Stimulated activated memory B cell treated with anti-CD40 and anti-IgM and Interleukin-4, amounts not matched to agents 10 μg/mL and 1 μg/mL and 100 μg/mL, for 72 hours (primary cell): ENCODE results near the gene SPSB2.

Experiments used
- ATAC-seq: fragments of 150-1000 bp; cut with Tn5 transposase; 2 replicates; pipeline ENCODE4 v1.10.0; 2021
- H3K27ac Mint-ChIP-seq: one replicate; pipeline ENCODE4 v1.8.0; 2022; ENCODE audit warnings: mild to moderate bottlenecking, mixed read lengths
- H3K27me3 Mint-ChIP-seq: one replicate; pipeline ENCODE4 v1.8.0; 2022; ENCODE audit warnings: mixed read lengths
- H3K36me3 Mint-ChIP-seq: one replicate; pipeline ENCODE4 v1.8.0; 2022; ENCODE audit warnings: mixed read lengths
- H3K4me1 Mint-ChIP-seq: one replicate; pipeline ENCODE4 v1.8.0; 2022; ENCODE audit warnings: mixed read lengths
- H3K4me3 Mint-ChIP-seq: one replicate; pipeline ENCODE4 v1.8.0; 2022; ENCODE audit warnings: mild to moderate bottlenecking, moderate library complexity, mixed read lengths
- H3K9me3 Mint-ChIP-seq: one replicate; pipeline ENCODE4 v1.8.0; 2022; ENCODE audit warnings: mixed read lengths

Gene SPSB2

GRCh38 chr12:6836851-6837250 lies 36.3 kb downstream of the SPSB2 start:
- ATAC-seq = no peak
- no peaks in the 10 kb centered on the region for H3K36me3 Mint-ChIP-seq
- H3K4me3 Mint-ChIP-seq = no peak overlapping the region
- H3K4me1 Mint-ChIP-seq = peaks cover 30% of the 10 kb centered on the region
- no peak overlapping the region for H3K27ac Mint-ChIP-seq
- peaks cover 4% of the 10 kb centered on the region for H3K27me3 Mint-ChIP-seq
- no peaks in the 10 kb centered on the region for H3K9me3 Mint-ChIP-seq

- H3K4me1 Mint-ChIP-seq = peaks cover 22% of the 10 kb centered on the region
- H3K27ac Mint-ChIP-seq = no peak overlapping the region
Observed at GRCh38 chr12:6834873-6835272, 38.2 kb downstream of the SPSB2 start.

GRCh38 chr12:6834254-6834653 lies 38.8 kb downstream of the SPSB2 start:
- Mint-ChIP-seq H3K4me1 (peaks cover 21% of the 10 kb centered on the region), H3K27ac (no peak overlapping the region), H3K4me3 (no peak overlapping the region), H3K36me3 (no peaks in the 10 kb centered on the region), H3K27me3 (peaks cover 30% of the 10 kb centered on the region), H3K9me3 (no peaks in the 10 kb centered on the region)
- no peak for ATAC-seq

More at GRCh38 chr12:6834873-6835272, 38.2 kb downstream of the SPSB2 start:
- no peak overlapping the region for H3K4me3 Mint-ChIP-seq
- no peak for ATAC-seq
- peaks cover 24% of the 10 kb centered on the region for H3K27me3 Mint-ChIP-seq
- H3K9me3 Mint-ChIP-seq = no peaks in the 10 kb centered on the region
- no peaks in the 10 kb centered on the region for H3K36me3 Mint-ChIP-seq

GRCh38 chr12:6833189-6833890 lies 39.8 kb downstream of the SPSB2 start:
- Mint-ChIP-seq H3K4me3 (no peak overlapping the region), H3K4me1 (peaks cover 21% of the 10 kb centered on the region), H3K27ac (no peak overlapping the region), H3K9me3 (no peaks in the 10 kb centered on the region), H3K36me3 (no peaks in the 10 kb centered on the region), H3K27me3 (peaks cover 38% of the 10 kb centered on the region)
- ATAC-seq = no peak

- Mint-ChIP-seq H3K27ac (no peak overlapping the region), H3K36me3 (no peaks in the 10 kb centered on the region), H3K27me3 (peaks cover 50% of the 10 kb centered on the region), H3K4me1 (peaks cover 32% of the 10 kb centered on the region), H3K4me3 (no peak overlapping the region), H3K9me3 (no peaks in the 10 kb centered on the region)
- ATAC-seq = no peak
Observed at GRCh38 chr12:6832125-6832524, 41.0 kb downstream of the SPSB2 start.

- H3K4me3 Mint-ChIP-seq = no peak overlapping the region
- H3K9me3 Mint-ChIP-seq = no peaks in the 10 kb centered on the region
- no peaks in the 10 kb centered on the region for H3K36me3 Mint-ChIP-seq
- no peak overlapping the region for H3K27ac Mint-ChIP-seq
- H3K4me1 Mint-ChIP-seq = peaks cover 34% of the 10 kb centered on the region
- ATAC-seq = no peak
- peaks cover 56% of the 10 kb centered on the region for H3K27me3 Mint-ChIP-seq
Observed at GRCh38 chr12:6831450-6831995, 41.6 kb downstream of the SPSB2 start.

- Mint-ChIP-seq H3K4me3 (no peak overlapping the region), H3K9me3 (no peaks in the 10 kb centered on the region), H3K36me3 (no peaks in the 10 kb centered on the region), H3K4me1 (peaks cover 32% of the 10 kb centered on the region), H3K27me3 (peaks cover 61% of the 10 kb centered on the region), H3K27ac (no peak overlapping the region)
- ATAC-seq = no peak
Observed at GRCh38 chr12:6830999-6831398, 42.1 kb downstream of the SPSB2 start.

- peaks cover 68% of the 10 kb centered on the region for H3K27me3 Mint-ChIP-seq
- ATAC-seq = no peak
- peaks cover 30% of the 10 kb centered on the region for H3K4me1 Mint-ChIP-seq
- no peaks in the 10 kb centered on the region for H3K36me3 Mint-ChIP-seq
- no peaks in the 10 kb centered on the region for H3K9me3 Mint-ChIP-seq
- no peak overlapping the region for H3K27ac Mint-ChIP-seq
- no peak overlapping the region for H3K4me3 Mint-ChIP-seq
Observed at GRCh38 chr12:6830286-6830890, 42.7 kb downstream of the SPSB2 start.

- no peaks in the 10 kb centered on the region for H3K9me3 Mint-ChIP-seq
- ATAC-seq = no peak
- H3K4me3 Mint-ChIP-seq = peak overlapping the region; percentile 82
- H3K4me1 Mint-ChIP-seq = peaks cover 31% of the 10 kb centered on the region
- H3K36me3 Mint-ChIP-seq = no peaks in the 10 kb centered on the region
- H3K27me3 Mint-ChIP-seq = peaks cover 75% of the 10 kb centered on the region
- peak overlapping the region; percentile 77 for H3K27ac Mint-ChIP-seq
Observed at GRCh38 chr12:6829536-6830220, 43.4 kb downstream of the SPSB2 start.

GRCh38 chr12:6828781-6829535 lies 44.1 kb downstream of the SPSB2 start:
- Mint-ChIP-seq H3K9me3 (no peaks in the 10 kb centered on the region), H3K27ac (peak overlapping the region; percentile 77), H3K4me1 (peaks cover 31% of the 10 kb centered on the region), H3K27me3 (peaks cover 82% of the 10 kb centered on the region), H3K4me3 (peak overlapping the region; percentile 82), H3K36me3 (no peaks in the 10 kb centered on the region)
- ATAC-seq = peak; percentile 44

- H3K4me3 Mint-ChIP-seq = peak within 1 kb of the TSS; percentile 82
- peak within 1 kb of the TSS; percentile 77 for H3K27ac Mint-ChIP-seq
- no peaks in the 10 kb centered on the region for H3K9me3 Mint-ChIP-seq
- ATAC-seq = peak; percentile 8
- H3K27me3 Mint-ChIP-seq = peaks cover 90% of the 10 kb centered on the region
- peaks cover 31% of the 10 kb centered on the region for H3K4me1 Mint-ChIP-seq
- no peaks in the 10 kb centered on the region for H3K36me3 Mint-ChIP-seq
Observed at GRCh38 chr12:6827982-6828780, 44.9 kb downstream of the SPSB2 start, which contains the start of gene P3H3. Gene P3H3 (plus strand): TSS chr12:6828407. CDS start chr12:6828441, 34 bp downstream.

- Mint-ChIP-seq H3K4me3 (peak overlapping the region; percentile 46), H3K27me3 (peaks cover 97% of the 10 kb centered on the region), H3K36me3 (no peaks in the 10 kb centered on the region), H3K4me1 (peaks cover 37% of the 10 kb centered on the region), H3K27ac (no peak overlapping the region), H3K9me3 (no peaks in the 10 kb centered on the region)
- no peak for ATAC-seq
Observed at GRCh38 chr12:6827437-6827911, 45.6 kb downstream of the SPSB2 start.

- H3K27me3 Mint-ChIP-seq = peaks cover 99% of the 10 kb centered on the region
- peak overlapping the region; percentile 46 for H3K4me3 Mint-ChIP-seq
- H3K36me3 Mint-ChIP-seq = no peaks in the 10 kb centered on the region
- H3K4me1 Mint-ChIP-seq = peaks cover 43% of the 10 kb centered on the region
- no peak for ATAC-seq
- no peak overlapping the region for H3K27ac Mint-ChIP-seq
- no peaks in the 10 kb centered on the region for H3K9me3 Mint-ChIP-seq
Observed at GRCh38 chr12:6826734-6827436, 46.2 kb downstream of the SPSB2 start.
